HG03432 (cell line): ENCODE data around the gene TEKTIP1.
"Not testable (repeated sequence)": the region's sequence is repeated elsewhere in the genome, so short reads cannot be mapped to it uniquely, and the experiment has no call there.

ENCODE experiments used
- ATAC-seq: cut with Tn5 transposase; IDR thresholded peaks from one replicate; pipeline ENCODE4 v1.9.1; 2021; ENCODE audit warnings: mild to moderate bottlenecking, moderate library complexity; ENCODE audit not compliant: unreplicated experiment

The TEKTIP1 gene

GRCh38 chr19:3507371-3508120 lies 31.4 kb upstream of the TEKTIP1 start:
- no peak for ATAC-seq

DNA sequence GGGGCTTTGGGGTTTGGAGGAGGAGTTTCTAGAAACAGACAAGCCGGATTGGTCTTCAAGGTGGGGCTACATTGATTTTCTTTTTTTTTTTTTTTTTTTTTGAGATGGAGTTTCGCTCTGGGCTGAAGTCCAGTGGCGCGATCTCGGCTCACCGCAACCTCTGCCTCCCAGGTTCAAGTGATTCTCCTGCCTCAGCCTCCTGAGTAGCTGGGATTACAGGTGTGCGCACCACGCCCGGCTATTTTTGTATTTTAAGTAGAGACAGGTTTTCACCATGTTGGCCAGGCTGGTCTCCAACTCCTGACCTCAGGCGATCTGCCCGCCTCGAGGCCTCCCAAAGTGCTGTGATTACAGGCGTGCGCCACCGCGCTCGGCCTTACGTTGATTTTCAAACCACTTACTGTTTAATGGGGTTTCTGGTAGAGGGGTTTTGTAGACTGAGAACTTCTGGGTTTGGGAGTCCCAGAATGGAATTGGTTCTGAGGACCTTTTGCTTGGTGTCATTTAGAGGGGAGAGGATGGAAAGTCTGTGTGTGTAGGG lies 30.8 kb upstream of the TEKTIP1 start:
- not testable (repeated sequence) for ATAC-seq

DNA sequence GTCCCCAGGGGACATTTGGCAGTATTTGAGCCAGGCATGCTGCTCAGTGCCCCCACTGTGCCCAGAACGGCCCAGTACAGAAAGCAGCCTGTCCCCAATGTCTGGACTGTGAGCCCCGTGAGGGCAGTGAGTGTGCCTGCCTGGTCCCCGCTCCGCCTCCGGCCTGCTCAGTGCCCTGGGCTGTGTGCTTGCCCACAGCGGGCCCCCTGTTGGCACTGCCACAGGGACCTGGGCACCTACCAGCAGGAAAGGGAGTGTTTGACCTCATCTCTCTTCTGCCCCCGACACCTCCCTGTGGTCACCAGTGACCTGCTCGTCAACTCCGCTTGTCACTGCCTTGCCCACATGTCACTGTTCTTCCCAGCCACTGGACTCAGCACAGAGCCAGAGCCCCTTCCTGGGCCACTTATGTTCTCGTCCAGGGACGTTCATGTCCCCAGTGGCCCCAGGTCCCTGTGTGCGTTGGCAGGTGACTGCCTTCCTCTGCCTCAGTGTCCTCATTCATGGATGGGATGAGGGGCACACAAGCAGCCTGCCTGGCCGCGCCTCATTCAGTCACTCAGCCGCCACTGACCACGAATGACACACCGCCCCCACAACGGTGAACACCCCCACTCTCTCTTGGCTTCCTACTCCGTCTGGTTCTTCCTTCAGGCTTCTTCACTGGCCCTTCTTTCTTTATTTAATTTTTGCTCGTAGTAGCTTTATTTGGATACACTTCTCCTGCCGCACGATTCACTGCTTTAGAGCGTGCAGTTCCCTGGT lies 30.0 kb upstream of the TEKTIP1 start:
- no peak for ATAC-seq

GRCh38 chr19:3509566-3509989 lies 29.4 kb upstream of the TEKTIP1 start:
- no peak for ATAC-seq

- ATAC-seq, result no peak
Measured at GRCh38 chr19:3510727-3511126, 28.2 kb upstream of the TEKTIP1 start.

- no peak for ATAC-seq
Measured at GRCh38 chr19:3511506-3512251, 27.3 kb upstream of the TEKTIP1 start.

DNA sequence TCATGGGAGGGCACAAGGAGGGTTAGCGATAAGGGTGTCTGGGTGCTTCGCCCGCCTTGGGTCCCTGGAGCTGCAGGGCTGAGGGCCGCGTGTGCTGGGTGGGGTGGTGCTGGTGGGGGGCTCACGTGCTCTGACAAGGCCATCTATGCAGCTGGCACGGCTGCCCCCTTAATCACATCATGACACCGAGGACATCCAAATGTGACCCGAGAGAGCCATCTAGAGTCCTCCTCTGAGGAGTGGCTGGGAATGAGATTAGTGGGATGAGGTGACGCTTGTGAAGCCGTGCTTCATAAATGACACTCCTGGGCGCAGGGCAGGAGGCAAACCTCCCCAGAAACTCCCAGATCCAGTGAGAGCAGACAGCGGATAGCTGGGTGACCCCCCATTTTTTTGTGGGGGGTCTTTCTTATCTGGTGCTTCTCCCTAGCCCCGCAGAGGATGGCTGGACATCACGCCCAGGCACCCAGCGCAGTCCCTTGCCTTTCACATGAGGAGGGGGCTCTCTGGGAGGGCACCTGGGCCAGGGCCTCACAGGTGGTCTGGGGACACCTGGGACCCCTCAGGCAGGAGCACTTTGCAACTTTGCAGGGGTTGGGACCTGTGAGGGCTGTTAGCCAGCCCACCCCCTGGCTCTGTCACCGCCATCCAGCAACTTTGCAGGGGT lies 26.3 kb upstream of the TEKTIP1 start:
- ATAC-seq, result no peak

DNA sequence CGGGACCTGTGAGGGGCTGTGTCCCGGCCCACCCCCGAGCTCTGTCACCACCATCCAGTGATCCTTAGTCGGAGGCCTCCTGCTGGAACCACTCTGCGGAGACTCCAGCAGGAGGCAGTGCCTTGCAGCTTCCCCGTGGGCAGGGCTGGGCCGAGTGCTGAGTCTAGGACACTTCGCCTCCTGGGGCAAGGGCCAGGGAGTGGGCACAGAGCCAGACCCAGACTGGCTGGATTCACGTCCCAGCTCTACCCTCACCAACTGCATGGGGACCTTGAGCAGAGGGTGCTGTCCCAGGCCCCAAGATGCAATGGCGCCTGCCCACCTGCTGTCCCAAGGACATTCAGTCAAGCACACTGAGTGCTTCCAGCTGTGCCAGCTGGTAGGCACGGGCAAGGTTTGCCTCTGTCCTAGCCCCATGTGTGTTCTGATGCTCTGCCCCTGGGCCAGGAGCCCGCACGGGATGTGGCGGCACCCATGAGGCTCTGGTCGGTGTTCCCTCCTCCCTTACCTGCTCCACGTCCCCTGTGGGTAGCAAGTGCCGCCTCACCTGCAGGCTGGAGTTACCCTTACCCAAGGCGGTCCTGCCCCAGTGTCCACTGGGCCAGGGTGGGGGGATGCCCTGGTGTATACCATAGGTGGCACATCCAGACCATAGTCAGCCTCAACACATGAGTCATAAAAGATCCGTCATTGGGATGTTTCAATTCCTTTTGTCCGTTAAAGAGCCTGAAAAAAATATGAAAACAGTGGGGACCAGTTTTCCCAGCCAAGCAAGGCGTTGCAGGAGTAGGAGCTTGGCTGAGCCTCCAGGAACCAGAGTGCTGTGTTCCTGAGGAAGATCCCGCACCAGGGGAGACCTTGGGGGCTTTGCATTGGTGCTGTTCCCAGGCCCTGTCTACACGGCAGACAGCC lies 25.5 kb upstream of the TEKTIP1 start:
- no peak for ATAC-seq

DNA sequence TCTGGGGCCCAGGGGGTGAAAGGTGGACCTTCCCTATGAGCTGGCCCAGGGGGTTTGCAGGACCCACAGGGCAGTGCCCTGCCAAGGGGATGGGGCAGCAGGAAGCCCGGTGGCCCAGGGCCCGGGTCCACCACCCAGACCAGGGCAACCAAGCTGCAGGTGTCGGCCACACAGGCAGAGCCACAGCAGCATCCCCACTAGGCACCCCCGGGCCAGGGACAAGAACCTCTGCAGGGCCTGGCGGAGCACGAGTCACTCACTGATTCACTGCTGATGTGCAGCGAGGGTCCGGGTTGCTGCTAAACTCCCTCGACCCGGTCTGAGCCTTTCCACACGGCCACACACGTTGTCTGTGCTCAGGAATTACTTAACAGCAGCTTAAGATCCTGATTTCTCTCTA lies 24.0 kb upstream of the TEKTIP1 start:
- ATAC-seq, result no peak

- ATAC-seq, result no peak
Measured at GRCh38 chr19:3515891-3516422, 23.0 kb upstream of the TEKTIP1 start.

DNA sequence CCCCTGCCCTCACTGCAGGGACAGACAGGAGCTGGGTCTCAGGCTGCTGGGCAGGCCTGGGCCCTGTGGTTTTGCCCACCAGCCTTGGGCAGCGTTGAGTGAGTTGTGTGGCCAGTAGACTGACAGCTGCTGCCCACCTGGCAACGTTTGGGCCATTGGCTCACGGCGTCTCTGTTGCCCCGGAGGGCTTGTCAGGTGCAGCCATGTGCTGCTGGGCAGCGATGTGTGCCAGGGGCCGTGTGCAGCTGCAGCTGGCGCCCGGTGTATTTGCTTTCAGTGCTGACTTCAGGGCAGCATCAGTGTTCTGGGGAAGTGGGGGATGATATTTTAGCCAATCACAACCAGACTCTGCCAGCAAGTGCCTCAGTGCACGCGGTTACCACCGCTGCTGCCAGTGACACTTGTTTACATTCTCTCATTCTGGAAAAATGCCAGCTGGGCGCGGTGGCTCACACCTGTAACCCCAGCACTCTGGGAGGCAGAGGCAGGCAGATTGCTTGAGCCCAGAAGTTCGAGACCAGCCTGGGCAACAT lies 22.2 kb upstream of the TEKTIP1 start:
- no peak for ATAC-seq

GRCh38 chr19:3517638-3518037 lies 21.3 kb upstream of the TEKTIP1 start:
- ATAC-seq, result no peak

DNA sequence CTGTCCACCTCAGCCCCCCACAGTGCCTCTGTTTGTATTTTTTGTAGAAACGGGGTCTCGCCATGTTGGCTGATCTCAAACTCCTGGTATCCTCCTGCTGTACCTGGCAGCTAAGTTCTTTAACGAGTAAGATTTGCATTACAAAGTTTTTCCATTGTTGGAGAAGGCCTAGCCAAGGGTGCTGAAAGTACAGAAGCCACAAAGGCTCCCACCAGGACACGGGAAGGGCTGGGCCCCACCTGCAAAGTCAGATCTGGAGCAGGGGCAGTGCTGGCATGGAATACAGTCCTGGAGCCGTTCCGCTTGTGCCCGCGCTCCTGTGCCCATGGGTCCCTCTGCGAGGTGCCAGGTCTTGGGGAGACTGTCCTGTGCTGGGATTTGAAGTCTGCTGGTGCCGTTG lies 20.7 kb upstream of the TEKTIP1 start:
- no peak for ATAC-seq

DNA sequence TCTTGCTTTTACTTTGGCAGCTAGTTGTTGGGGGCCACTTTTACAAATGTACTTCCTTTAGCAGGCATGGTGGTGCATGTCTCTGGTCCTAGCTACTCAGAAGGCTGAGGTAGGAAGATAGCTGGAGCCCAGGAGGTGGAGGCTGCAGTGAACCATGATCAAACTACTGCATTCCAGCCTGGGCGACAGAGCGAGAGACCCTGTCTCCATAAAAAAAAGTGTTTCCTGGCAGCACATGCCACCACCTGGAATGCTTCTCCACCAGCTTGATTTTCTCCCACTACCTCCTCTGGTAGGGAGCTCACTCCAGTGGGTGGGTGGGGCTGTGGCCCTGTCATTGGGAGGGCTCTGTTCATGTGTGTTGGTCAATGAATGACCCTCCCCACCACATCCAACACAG lies 20.3 kb upstream of the TEKTIP1 start:
- ATAC-seq, result no peak

DNA sequence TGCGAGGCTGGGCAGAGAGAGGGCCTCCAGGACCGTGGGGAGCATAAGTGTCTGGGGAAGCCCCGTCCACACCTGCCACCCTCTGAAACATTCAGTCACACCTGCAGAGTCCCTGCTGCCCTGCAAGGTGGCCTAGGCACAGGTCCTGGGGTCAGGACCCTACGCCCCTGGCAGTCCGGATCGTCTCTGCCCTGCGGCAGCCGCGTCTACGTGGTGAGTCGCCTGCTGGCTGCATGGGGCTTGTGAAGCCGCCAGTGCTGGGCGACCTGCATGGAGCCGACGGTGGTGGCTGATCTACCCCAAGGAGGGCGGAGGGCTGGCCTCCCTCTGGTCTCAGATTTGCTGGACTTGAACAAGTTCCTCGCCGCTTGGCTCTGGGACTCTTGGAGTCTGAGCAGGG lies 19.8 kb upstream of the TEKTIP1 start:
- ATAC-seq, result no peak

GRCh38 chr19:3520166-3521103 lies 18.5 kb upstream of the TEKTIP1 start:
- no peak for ATAC-seq

GRCh38 chr19:3521104-3521445 lies 17.9 kb upstream of the TEKTIP1 start:
- no peak for ATAC-seq
